ENCODE results near the gene TUBD1. TPM values are rescaled to one million over a fixed set of nuclear protein-coding genes. Genes with fewer than 3 reads are reported as not detected.
A peak's percentile ranks its signal among the peaks of the same experiment; 100 is the strongest.
"Not testable (repeated sequence)": the region's sequence is repeated elsewhere in the genome, so short reads cannot be mapped to it uniquely, and the experiment has no call there.

TUBD1 gene, protein sequence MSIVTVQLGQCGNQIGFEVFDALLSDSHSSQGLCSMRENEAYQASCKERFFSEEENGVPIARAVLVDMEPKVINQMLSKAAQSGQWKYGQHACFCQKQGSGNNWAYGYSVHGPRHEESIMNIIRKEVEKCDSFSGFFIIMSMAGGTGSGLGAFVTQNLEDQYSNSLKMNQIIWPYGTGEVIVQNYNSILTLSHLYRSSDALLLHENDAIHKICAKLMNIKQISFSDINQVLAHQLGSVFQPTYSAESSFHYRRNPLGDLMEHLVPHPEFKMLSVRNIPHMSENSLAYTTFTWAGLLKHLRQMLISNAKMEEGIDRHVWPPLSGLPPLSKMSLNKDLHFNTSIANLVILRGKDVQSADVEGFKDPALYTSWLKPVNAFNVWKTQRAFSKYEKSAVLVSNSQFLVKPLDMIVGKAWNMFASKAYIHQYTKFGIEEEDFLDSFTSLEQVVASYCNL
- 11.0 and 12.1 TPM in 2 replicates for total RNA-seq

DNA sequence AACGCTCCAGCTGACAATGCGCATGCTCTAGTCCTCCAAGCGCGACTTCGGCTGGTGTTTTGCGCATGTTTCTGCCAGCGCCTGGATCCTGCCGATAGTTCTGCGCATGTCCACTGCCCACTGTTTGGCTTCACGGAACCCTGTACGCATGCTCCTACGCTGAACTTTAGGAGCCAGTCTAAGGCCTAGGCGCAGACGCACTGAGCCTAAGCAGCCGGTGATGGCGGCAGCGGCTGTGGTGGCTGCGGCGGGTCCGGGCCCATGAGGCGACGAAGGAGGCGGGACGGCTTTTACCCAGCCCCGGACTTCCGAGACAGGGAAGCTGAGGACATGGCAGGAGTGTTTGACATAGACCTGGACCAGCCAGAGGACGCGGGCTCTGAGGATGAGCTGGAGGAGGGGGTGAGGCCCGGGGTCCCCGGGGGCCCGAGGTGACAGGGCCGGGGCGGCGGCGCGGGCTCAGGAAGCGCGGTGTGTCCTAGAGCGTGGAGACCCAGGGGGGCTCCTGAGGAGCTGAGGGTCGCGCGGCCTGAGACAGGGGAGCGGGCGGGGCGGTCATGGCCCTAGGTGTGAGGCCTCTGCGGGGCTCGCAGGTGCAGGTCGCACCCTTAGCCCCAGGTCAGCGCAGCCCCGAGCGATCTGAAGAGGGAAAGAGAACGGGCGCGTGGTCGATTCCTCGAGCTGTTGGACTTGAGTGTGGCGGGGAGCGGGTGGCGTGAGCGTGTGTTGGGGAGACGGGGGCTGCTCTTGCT is at the start of gene TUBD1, which contains the start of gene RPS6KB1:
Gene TUBD1, minus strand, starts transcription at position 20 of the 752 bp plus-strand sequence. CDS start 1,941 bp downstream, outside the sequence.
Gene RPS6KB1, plus strand, starts transcription at position 198 of the 752 bp plus-strand sequence. Its CDS starts 64 bp downstream, at position 262.
- intact Hi-C loops (cut with micrococcal nuclease) = loop anchor here (1.0 to 10.0 kb wide), 4 partner anchors 48 to 736 kb away; partner anchors contain the start of genes CLTC, PRR11, PTRH2 and SKA2
- peaks cover 21% of the 10 kb centered on the region for H3K36me3 Mint-ChIP-seq (ENCODE audit: low read depth)
- DNase-seq = peak; percentile 99
- H3K4me3 Mint-ChIP-seq = peak within 1 kb of the TSS; percentile 100
- no peaks in the 10 kb centered on the region for H3K9me3 Mint-ChIP-seq
- H3K4me1 Mint-ChIP-seq = peaks cover 40% of the 10 kb centered on the region
- peak within 1 kb of the TSS; percentile 100 for H3K27ac Mint-ChIP-seq
- H3K27me3 Mint-ChIP-seq = peaks cover 3% of the 10 kb centered on the region

DNA sequence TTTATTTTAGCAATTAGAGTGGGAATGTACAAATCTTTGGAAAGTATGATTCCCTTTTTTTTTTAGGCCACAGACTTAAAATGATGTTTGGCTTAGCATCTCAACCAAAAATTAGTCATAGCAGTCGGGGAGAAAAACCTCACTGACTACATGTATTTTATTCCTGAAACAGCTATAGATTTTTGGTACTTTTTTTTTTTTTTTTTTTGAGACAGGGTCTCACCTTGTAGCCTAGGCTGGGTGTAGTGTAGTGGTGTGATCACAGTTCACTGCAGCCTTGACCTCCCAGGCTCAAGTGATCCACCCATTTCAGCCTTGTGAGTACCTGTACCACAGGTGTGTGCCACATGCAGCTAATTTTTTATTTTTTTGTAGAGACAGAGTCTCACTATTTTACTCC is 48.4 kb upstream of the TUBD1 start:
- Mint-ChIP-seq H3K36me3 (ENCODE audit: low read depth) (peaks cover 66% of the 10 kb centered on the region), H3K27me3 (no peaks in the 10 kb centered on the region), H3K4me1 (peaks cover 32% of the 10 kb centered on the region), H3K27ac (peak overlapping the region; percentile 89), H3K9me3 (no peaks in the 10 kb centered on the region), H3K4me3 (peak overlapping the region; percentile 35)
- intact Hi-C loops (cut with micrococcal nuclease) = loop anchor here (1.0 kb wide), 1 partner anchor 23 kb away; the partner anchor contains the start of gene RNFT1
- DNase-seq = no peak

DNA sequence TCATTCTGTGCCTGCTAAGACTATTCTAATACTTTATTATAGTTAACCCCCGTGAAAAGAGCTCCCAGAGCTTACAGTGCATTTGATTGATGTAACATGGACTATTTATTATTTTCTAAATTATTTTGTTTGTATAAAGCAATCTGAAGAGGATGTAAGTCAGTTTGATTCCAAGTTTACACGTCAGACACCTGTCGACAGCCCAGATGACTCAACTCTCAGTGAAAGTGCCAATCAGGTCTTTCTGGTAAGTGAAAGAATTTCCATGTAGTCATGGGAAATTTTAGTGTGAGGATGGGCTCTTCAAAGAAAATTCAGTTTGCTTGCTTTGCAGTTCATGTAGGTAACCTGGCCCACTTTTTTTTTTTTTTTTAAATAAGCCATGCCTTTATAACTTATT is 48.0 kb upstream of the TUBD1 start:
- peak; percentile 73 for DNase-seq
- H3K4me1 Mint-ChIP-seq = peaks cover 29% of the 10 kb centered on the region
- intact Hi-C loops (cut with micrococcal nuclease) = loop anchor here (1.0 kb wide), 1 partner anchor 24 kb away; the partner anchor contains the start of gene RNFT1
- peaks cover 66% of the 10 kb centered on the region for H3K36me3 Mint-ChIP-seq (ENCODE audit: low read depth)
- H3K27me3 Mint-ChIP-seq, H3K9me3 Mint-ChIP-seq: not testable (repeated sequence)
- peak overlapping the region; percentile 15 for H3K4me3 Mint-ChIP-seq
- peak overlapping the region; percentile 89 for H3K27ac Mint-ChIP-seq

DNA sequence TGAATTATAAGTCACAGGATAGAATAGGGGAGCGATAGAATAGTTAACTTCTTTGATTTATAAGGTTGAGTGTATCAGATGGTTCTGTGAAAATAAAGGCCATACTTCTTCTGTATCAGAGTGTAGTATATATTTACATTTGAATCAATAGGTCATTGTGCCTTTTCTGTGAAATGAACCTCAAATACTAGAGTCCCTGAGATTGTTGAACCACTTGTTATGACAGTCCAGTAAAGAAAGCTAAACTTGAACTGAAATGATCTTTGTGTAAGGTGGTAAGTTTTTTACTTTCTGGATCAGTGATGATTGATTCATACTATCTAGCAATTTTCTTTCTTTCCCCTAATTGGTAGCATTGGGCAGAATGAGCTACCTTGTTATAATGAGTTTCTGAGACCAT is 40.6 kb upstream of the TUBD1 start:
- H3K4me1 Mint-ChIP-seq; intact Hi-C loops (cut with micrococcal nuclease); H3K4me3 Mint-ChIP-seq; DNase-seq; H3K9me3 Mint-ChIP-seq; H3K27me3 Mint-ChIP-seq: not testable (repeated sequence)
- Mint-ChIP-seq H3K27ac (peak overlapping the region; percentile 26), H3K36me3 (ENCODE audit: low read depth) (peaks cover 76% of the 10 kb centered on the region)

DNA sequence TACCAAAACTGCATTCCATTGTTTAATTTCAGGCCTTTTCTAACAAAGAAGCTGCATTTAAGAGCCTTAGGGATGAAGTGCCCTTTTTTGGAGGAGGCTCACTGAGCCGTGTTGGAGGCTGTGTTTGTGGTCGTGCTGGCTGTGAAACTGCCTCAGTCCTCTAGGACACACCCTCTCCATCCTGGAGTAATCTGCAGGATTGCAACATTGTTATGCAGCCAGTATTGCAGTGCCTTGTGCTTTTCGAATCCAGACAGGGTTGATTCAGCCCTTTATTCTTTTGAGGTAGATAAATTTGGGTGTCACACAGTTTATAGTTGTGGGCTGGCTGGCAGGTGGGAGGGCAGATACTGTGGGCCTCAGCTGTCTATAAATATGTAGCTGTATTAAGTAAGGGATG is 38.0 kb upstream of the TUBD1 start:
- DNase-seq; H3K4me1 Mint-ChIP-seq; H3K27me3 Mint-ChIP-seq; intact Hi-C loops (cut with micrococcal nuclease); H3K9me3 Mint-ChIP-seq; H3K27ac Mint-ChIP-seq; H3K4me3 Mint-ChIP-seq: not testable (repeated sequence)
- H3K36me3 Mint-ChIP-seq (ENCODE audit: low read depth) = peaks cover 68% of the 10 kb centered on the region

DNA sequence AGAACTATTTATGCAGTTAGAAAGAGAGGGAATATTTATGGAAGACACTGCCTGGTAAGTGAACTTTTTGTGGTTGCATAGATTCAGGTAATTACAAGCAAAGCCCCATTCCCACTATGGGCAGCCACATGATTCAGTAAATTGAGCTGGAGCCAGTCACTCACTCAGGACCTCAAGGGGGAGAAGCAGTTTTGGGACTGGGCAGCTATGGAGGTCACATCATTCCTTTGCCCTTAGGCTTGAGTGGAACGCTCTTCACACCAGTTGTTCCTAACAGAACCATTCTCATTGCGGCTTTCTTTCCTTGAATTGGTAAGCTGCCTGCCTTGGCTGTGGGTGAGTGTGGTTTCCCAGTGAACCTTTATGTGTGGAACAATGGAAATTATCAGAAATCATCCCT is 37.4 kb upstream of the TUBD1 start:
- intact Hi-C loops (cut with micrococcal nuclease); H3K9me3 Mint-ChIP-seq; H3K27ac Mint-ChIP-seq; H3K4me3 Mint-ChIP-seq; H3K4me1 Mint-ChIP-seq; DNase-seq; H3K27me3 Mint-ChIP-seq: not testable (repeated sequence)
- peaks cover 70% of the 10 kb centered on the region for H3K36me3 Mint-ChIP-seq (ENCODE audit: low read depth)

DNA sequence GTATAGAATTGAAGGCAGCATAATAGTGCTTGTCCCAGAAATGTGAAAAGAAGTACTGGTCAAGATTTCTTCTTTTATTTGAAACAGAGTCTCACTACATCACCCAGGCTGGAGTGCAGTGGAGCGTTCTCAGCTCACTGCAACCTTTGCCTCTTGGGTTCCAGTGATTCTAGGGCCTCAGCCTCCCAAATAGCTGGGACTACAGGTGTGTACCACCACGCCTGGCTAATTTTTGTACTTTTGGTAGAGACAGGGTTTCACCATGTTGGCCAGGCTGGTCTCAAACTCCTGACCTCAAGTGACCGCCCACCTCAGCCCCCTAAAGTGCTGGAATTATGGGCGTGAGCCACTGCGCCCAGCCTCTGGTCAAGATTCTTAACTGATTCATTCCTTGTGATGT is 27.9 kb upstream of the TUBD1 start:
- H3K4me3 Mint-ChIP-seq; H3K27ac Mint-ChIP-seq; H3K4me1 Mint-ChIP-seq; H3K9me3 Mint-ChIP-seq; H3K27me3 Mint-ChIP-seq; DNase-seq; intact Hi-C loops (cut with micrococcal nuclease): not testable (repeated sequence)
- H3K36me3 Mint-ChIP-seq (ENCODE audit: low read depth) = peaks cover 45% of the 10 kb centered on the region

DNA sequence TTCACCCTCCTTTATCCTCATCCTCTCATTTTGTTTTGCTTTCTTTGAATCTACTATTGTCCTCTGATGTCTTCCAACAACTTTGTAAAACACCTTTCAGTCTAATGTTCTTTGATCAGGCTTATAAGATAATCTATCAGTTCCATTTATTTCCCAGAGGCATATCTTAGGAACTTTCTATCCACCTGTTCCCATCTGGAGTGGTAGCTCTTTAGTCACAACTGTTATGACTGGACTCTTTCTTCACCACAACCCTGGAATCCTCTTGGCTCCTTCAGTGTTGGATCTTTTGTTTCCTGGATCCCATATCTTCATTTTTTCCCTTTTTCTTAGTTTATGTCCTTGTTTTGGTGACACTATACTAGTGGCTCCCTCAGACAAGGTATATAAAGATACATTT is 23.7 kb upstream of the TUBD1 start:
- no peak for DNase-seq
- H3K27me3 Mint-ChIP-seq = no peaks in the 10 kb centered on the region
- no peaks in the 10 kb centered on the region for H3K9me3 Mint-ChIP-seq
- peaks cover 43% of the 10 kb centered on the region for H3K36me3 Mint-ChIP-seq (ENCODE audit: low read depth)
- H3K4me1 Mint-ChIP-seq = no peaks in the 10 kb centered on the region
- H3K4me3 Mint-ChIP-seq = no peak overlapping the region
- no peak overlapping the region for H3K27ac Mint-ChIP-seq
- intact Hi-C loops (cut with micrococcal nuclease) = no loop called here

DNA sequence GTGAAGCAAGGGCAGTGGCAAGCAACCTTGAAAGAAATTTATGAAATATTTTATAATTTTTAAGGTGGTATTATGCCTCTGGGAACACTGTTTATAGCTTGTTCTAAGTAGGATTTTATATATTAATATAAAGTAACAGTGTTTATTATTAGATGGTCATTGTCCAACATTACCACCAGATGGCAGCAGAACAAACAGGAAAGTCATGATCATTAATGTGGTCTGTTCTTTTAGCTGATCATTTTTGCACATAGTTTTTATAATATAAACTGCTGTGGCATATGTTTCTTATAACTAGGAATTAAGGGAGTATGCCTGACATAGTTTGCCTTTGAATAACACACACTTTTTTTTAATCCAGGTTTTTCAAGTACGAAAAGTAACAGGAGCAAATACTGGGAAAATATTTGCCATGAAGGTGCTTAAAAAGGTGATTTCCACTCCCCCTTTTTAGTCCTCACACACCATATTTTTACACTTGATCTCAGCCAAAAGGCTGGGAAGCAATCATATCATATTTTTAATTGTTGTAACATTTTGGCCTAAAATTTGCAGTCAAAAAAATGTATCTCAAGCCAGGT is 21.6 kb upstream of the TUBD1 start:
- Mint-ChIP-seq H3K27ac (no peak overlapping the region), H3K36me3 (ENCODE audit: low read depth) (peaks cover 38% of the 10 kb centered on the region), H3K9me3 (no peaks in the 10 kb centered on the region), H3K4me3 (no peak overlapping the region), H3K4me1 (peaks cover 2% of the 10 kb centered on the region), H3K27me3 (no peaks in the 10 kb centered on the region)
- intact Hi-C loops (cut with micrococcal nuclease) = loop anchor here (5.0 kb wide), 1 partner anchor 123 kb away; no protein-coding TSS in a partner anchor
- peak; percentile 68 for DNase-seq

DNA sequence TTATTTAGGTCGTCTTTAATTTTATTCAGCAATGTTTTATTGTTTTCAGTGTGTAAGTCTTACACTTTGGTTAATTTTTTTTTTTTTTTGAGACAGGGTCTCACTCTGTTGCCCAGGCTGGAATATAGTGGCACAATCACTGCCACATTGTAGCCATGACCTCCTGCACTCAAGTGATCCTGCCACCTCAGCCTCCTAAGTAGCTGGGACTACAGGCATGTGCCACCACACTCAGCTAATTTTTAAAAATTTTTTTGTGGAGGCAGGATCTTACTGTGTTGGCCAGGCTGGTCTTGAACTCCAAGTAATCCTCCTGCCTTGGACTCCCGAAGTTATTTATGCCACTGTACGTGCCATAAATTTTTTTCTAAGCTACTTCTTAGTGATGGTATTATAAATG is 14.7 kb upstream of the TUBD1 start:
- Mint-ChIP-seq H3K27me3 (no peaks in the 10 kb centered on the region), H3K9me3 (no peaks in the 10 kb centered on the region), H3K36me3 (ENCODE audit: low read depth) (peaks cover 21% of the 10 kb centered on the region), H3K4me1 (peaks cover 17% of the 10 kb centered on the region), H3K27ac (no peak overlapping the region), H3K4me3 (no peak overlapping the region)
- intact Hi-C loops (cut with micrococcal nuclease) = no loop called here
- no peak for DNase-seq

DNA sequence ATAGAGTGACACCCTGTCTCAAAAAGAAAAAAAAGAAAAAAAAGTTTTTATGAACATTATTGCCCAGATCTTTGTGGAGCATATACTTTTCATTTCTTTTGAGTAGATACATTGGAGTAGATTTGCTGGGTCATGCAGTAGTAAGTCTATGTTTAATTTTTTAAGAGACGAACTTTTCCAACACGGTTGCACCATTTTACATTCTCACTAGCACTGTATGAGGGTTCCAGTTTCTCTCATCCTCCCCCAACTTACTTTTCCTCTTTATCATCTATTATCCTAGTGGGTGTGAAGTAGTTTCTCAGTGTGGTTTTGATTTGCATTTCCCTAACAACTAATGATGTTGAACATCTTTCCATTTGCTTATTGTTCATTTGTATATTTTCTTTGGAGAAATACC is 10.7 kb upstream of the TUBD1 start:
- Mint-ChIP-seq H3K4me1 (peaks cover 19% of the 10 kb centered on the region), H3K4me3 (no peak overlapping the region), H3K36me3 (ENCODE audit: low read depth) (peaks cover 15% of the 10 kb centered on the region), H3K9me3 (no peaks in the 10 kb centered on the region), H3K27ac (peak overlapping the region; percentile 64), H3K27me3 (no peaks in the 10 kb centered on the region)
- DNase-seq = no peak
- intact Hi-C loops (cut with micrococcal nuclease) = no loop called here

DNA sequence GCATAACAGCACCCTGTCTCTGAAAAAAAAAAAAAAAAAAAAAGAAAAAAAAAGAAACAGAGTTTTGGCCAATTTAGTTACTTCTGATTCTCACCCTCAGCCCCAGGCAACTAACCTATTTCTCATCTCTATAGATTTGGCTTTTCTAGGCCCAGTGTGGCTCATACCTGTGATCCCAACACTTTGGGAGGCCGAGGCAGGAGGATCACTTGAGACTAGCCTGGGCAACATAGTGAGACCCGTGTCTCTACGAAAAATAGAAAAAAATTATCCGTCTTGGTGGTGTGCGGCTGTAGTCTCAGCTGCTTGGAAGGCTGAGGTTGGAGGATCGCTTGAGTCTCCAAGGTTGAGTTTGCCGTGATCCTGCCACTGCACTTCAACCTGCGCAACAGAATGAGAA is 8.9 kb upstream of the TUBD1 start:
- no peak overlapping the region for H3K4me3 Mint-ChIP-seq
- H3K27ac Mint-ChIP-seq = no peak overlapping the region
- H3K4me1 Mint-ChIP-seq = peaks cover 23% of the 10 kb centered on the region
- intact Hi-C loops (cut with micrococcal nuclease) = no loop called here
- H3K9me3 Mint-ChIP-seq = no peaks in the 10 kb centered on the region
- DNase-seq = no peak
- H3K27me3 Mint-ChIP-seq = no peaks in the 10 kb centered on the region
- peaks cover 13% of the 10 kb centered on the region for H3K36me3 Mint-ChIP-seq (ENCODE audit: low read depth)

DNA sequence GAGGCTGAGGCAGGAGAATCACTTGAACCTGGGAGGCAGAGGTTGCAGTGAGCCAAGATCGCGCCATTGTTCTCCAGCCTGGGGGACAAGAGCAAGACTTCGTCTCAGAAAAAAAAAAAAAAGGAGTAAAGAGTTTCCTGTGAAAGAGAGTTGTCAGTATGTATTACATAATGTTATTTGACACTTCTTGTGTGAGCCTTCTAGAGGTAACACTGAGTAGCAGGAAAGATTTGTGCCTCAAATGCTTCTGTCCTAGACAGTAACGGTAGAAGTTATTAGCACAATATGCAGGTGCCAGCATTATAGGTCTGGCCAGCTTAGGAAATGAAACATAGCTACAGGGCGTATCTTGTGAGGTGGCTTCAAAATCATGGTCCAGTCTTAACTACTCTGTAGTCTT is 6.4 kb upstream of the TUBD1 start:
- Mint-ChIP-seq H3K36me3 (ENCODE audit: low read depth) (peaks cover 15% of the 10 kb centered on the region), H3K4me1 (peaks cover 28% of the 10 kb centered on the region), H3K9me3 (no peaks in the 10 kb centered on the region), H3K27me3 (no peaks in the 10 kb centered on the region), H3K4me3 (no peak overlapping the region), H3K27ac (no peak overlapping the region)
- DNase-seq = no peak
- intact Hi-C loops (cut with micrococcal nuclease) = loop anchor here (10.0 kb wide), 1 partner anchor 54 kb away; no protein-coding TSS in a partner anchor

Data from activated CD4-positive, alpha-beta T cell treated with anti-CD3 and anti-CD28 coated beads, Interleukin-2, amount 10 ng/mL, durations not matched to agents 24 days and 14 days (primary cell).